GM18511 (cell line): ENCODE results near the gene IRX3.

ENCODE experiments used
- ATAC-seq: cut with Tn5 transposase; IDR thresholded peaks from one replicate; pipeline ENCODE4 v1.9.1; 2021; ENCODE audit warnings: mild to moderate bottlenecking, moderate library complexity; ENCODE audit not compliant: unreplicated experiment

The IRX3 gene

DNA sequence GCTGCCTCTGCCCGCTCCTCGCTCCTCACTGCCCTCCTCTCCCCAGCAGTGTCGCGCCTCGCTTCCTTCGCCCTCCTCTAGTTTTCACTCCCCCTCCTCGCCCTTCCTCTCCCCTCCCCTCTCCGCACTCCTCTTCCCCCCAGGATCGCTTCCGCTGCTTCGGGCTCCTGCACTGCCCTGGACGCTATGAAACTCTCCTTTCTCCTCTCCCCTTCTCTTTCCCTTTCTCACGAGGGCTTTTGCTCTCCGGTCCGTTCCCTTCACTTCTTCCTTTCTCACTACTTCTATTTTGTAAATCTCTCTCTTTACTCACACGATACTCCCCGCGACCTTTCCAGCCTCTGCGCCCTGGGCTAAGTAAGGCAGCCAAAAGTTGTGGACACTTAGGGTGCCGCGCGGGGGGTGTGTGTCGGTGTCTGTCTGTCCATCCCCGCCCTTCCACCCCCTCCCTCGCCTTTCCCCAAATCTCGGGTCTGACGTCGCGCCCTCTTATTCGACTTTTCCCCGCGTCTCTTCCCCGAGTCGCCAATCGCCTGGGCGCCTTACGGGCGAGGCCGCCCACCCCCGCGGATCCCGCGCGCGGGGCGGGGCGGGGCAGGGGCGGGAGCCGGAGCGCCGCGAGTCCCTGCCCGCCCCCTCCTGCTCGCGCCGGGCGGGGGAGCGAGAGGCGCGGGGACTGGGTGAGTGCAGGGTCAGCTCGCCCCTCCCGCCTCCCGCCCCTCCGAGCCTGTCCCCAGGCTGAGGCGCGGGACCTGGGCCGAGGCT is at the start of gene IRX3:
IRX3 (minus strand) TSS at position 422 of the 765 bp plus-strand sequence. CDS start 737 bp downstream, outside the sequence.
- ATAC-seq: no peak

DNA sequence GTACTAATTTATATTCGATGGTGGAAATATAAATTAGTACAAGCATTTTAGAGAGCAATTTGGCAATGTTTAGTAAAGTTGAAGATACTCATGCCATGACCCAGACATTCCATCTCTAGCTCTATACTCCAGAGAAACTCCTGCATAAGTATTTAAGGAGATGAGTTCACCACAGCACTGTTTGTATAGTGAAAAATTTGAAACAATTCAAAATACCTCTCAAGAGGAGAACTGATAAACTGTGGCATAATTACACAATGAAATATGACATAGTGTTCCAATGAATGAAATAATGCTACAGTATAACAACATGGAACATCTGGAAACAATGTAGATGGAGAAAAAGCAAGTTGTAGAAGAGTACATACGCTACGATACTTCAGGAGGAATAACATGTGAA is 48.6 kb upstream of the IRX3 start:
- ATAC-seq: no peak

DNA sequence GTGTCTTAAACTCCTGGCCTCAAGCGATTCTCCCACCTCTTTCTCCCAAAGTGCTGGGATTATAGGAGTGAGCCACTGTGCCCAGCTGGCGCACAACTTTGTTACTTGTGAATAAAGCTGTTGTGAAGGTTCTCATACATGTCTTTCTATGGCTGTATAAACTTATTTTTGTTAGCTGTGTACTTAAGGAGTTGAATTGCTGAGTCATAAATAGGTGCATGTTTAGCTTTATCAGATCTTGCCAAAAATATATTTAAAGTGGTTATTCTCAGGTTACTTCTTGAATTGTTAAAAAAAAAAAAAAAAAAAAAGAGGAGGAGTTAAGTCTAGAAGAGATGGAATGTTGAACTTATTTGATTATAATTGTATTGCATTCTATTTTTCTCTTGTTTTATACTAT is 47.6 kb upstream of the IRX3 start:
- ATAC-seq: no peak

DNA sequence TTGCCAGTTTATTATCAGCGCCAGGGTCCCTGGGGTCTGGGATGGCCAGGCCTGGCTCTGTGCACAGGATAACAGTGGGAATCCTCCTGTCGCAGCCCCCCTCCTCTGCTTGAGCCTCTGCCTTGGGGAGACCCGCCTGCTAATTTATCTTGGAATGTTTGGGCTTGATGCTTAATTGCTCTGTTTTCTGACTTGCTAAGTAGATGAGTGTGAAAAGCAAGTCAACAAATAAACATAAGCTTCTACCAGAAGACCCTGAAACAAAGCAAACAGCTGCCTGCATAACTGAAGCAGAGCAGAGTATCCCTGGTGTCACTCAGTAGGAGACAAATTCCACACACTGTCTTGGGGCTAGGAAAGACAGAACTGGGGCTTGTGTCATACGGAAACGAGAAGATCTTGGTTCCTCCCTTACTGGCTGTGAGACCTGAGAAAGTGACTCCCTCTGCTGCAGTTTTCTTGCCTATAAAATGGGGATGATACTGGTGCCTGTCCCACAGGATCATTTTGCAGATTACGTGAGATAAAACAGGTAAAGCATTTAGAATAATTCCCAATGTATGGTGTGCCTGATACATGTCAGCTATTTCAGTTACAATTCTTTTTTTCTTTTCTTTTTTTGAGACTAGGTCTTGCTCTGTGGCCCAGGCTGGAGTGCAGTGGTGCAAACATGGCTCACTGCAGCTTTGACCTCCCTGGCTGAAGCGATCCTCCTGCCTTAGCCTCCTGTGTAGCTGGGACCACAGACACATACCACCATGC is 44.8 kb upstream of the IRX3 start:
- no peak for ATAC-seq

DNA sequence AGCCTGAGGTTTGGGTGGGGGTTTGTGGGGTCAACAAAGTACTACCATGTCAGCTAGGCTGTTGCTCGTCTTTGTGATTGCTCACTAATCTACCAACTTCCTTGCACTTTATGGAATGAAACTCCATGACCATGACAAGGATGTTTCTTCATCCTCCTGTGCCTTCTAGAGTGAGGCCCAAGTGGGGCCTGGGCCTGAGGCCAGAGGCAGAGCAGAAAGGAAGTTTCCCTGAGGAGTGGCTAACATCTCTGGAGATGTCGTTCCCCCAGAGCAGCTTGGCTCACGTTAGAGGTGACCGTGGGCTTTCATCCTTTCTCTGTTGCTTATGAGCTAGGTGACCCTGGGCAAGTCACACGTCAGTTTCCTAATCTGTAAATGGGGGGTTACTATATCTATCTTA is 41.0 kb upstream of the IRX3 start:
- no peak for ATAC-seq

DNA sequence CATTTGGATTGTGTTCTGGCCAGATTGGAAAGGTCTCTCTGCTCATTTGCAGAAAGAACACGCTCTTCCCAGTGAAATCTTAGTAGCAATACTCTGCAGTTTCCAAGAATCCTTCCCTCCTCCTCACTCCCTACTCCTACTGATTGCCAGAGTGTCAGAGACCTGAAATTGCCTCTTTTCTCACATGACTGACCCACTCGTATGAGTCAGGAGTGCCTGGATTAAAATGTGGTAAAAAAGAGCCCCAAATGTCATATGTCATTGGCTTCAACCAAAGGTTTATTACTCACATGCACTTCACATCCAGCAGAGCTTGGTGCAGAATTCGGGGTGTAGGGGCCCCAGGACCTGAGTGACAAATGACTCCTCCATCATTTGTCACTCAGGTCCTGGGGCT is 39.7 kb upstream of the IRX3 start:
- ATAC-seq: no peak

GRCh38 chr16:54325616-54326265 is 39.2 kb upstream of the IRX3 start:
- no peak for ATAC-seq

DNA sequence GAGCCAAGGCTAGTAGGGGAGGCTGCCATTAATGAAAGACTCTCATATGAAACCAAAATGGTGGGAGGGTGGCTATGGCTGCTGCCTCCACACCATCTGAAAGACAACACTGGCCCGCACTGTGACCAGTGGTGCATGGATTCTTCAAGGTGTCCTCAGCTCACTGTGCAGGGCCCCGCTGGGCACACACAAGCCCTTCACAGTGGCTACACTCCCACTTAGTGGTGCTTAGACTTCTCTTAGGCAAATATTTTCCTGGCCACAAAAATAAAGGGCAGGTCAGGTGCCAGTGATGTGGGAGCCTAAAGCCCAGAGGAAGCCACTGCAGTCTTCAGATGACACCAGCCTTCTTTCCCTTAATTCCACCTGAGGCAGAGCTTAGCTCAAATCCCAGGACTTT is 38.1 kb upstream of the IRX3 start:
- ATAC-seq: no peak

GRCh38 chr16:54320697-54321340 is 34.2 kb upstream of the IRX3 start:
- ATAC-seq: no peak

DNA sequence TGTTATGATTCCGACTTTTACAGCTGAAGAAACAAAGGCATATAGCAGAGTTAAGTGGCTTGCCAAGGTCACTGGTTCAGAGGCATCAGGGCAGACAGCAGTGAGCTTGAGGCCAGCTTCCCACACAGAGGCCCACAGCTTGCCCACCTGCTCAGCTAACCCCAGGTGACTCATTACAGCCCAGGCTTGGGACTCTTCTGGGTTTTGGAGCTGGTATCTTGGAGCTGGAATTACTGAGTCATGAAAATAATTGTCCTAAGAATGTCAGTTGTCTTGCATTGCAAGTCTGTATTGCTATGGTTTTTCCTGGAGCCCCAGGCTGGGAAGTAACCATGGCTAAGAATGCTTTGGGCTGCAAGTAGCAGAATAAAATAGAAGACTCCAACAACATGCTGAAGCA is 32.4 kb upstream of the IRX3 start:
- ATAC-seq: no peak

DNA sequence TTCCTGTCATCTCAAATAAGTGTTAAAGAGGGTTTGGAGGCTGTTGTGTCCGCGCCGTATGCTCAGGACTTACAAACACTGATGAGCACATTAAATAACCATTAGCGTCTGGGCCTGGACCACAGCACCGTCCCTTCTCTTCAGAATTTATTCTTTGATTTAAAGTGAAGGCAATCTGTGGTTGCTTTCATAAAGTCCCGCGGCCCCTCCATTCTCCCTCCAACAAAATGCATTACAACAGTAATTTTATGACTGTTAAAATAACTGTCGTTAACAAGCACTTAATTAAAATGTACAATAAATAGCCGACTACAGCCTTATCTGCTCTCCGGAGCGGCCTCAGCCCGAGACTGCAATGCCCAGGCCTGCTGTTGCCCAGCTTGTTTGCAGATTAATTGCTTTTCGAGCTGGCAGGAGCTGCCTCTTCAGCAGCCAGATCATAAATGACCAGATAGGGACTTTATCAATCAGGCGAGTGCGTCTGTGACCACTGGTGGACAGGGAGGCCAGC is 30.6 kb upstream of the IRX3 start:
- ATAC-seq: no peak

GRCh38 chr16:54316095-54316889 is 29.7 kb upstream of the IRX3 start:
- ATAC-seq: no peak

DNA sequence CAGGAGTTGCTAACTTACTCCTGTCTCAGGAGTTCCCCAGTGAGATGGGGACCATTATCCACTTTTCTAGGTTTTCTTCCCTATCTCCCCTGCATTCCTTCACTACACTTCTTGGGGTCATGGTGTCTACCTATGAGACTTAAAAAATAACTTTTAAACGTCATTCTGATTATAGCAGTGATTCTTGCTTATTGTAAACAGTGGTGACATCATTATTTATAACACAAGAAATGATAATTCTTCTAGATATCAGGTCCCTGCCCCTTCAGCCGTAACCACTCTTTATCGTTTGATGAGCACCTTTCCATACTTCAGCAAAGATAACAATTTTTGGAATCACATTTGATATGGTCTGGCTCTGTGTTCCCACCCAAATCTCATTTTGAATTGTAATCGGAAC is 27.2 kb upstream of the IRX3 start:
- ATAC-seq: no peak

DNA sequence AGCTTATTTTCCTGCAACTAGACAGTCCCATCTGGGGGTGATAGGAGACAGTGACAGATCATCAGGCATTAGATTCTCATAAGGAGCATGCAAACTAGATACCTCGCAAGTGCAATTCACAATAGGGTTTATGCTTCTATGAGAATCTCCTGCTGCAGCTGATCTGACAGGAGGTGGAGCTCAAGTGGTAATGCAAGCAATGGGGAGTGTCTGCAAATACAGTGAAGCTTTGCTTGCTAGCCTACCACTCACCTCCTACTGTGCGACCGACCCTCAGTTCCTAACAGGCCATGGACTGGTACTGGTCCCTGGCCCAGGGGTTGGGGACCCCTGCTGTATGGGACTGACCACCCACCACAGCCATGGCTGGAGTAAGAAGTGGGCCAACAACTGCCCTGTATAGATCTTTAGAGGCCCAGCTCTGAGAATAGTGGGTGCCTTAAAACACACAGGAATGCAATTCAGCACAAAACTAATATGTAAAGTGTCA is 26.0 kb upstream of the IRX3 start:
- no peak for ATAC-seq

DNA sequence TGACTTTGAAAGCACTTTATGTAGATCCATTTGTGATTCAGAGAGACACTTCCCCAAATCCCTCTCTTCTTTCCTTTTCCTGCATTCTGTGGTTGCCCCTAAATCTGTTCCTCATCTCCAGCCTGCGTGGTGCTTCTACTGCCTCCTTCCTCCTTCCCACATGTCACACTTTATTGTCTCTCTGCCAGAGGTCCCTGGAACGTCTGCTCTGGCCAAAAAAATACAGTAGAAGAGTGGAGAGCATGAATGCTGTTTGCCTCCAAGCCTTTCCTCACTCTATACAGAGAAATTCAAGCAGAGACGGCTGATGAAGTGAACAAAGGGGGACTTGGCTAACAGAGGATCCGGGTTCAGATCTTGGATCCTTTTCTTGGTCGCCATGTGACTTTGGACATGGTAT is 22.8 kb upstream of the IRX3 start:
- ATAC-seq: no peak

- ATAC-seq: no peak
Measured at GRCh38 chr16:54305080-54305479, 18.5 kb upstream of the IRX3 start.

DNA sequence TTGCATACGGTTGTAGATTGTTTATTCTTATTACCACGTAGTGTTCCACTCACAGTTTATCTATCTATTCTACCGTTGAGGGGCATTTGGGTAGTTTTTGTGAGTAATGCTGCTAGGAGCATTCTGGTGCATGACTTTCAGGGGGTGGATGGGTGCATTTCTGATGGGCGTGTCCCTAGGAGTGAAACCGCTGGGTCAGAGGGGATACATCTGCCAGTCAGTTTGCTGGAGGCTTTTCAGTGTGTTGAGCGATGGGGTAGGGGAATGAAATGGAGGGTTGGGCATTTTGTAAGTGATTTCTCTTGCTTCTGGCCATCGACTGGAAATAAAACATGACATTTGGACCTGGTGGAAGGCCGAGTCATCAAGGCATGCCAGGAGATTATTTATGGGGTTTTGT is 17.0 kb upstream of the IRX3 start:
- no peak for ATAC-seq

DNA sequence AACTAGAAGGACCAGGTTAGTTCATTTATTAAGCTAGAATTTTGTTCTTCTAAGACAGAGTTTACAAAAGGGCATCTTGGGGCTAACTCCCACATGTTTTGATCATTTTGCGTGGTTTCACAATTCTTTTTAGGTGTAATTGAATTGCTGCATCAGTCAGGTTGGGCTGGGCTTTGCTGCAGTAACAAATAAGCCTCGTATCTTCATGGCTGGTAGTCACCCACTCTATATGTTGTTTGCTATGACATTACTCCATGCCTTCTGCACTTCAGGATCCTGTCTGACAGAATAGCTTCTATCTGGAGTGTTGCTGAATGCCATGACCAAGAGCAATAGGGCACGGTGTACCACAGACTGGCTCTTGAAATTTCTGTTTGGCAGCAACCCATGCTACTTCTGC is 10.6 kb upstream of the IRX3 start:
- ATAC-seq: no peak

DNA sequence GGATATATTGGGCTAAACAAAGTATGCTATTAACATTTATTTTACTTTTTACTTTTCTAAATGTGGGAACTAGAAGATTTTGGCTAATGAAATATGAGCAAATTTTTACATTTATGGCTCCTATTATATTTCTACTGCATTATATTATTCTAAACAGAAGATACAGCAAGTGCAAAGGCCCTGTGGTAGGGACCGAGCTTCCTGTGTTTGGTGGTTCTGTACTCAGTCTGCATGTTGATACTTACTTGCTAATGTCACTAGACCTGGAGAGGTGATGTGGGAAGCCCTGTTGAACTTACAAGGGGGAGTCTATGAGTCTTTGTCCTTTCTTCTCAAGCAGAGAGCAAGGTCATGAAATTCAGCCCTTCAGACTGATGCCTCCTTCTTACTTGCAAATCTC is 10.0 kb upstream of the IRX3 start:
- ATAC-seq: no peak
